GM21529 (cell line): Measurements from ENCODE around the gene ADAMTS18.
"Not testable (repeated sequence)": the region's sequence is repeated elsewhere in the genome, so short reads cannot be mapped to it uniquely, and the experiment has no call there.

ENCODE experiments used
- ATAC-seq: cut with Tn5 transposase; IDR thresholded peaks from one replicate; pipeline ENCODE4 v1.9.1; 2021; ENCODE audit not compliant: unreplicated experiment

ADAMTS18 gene, protein sequence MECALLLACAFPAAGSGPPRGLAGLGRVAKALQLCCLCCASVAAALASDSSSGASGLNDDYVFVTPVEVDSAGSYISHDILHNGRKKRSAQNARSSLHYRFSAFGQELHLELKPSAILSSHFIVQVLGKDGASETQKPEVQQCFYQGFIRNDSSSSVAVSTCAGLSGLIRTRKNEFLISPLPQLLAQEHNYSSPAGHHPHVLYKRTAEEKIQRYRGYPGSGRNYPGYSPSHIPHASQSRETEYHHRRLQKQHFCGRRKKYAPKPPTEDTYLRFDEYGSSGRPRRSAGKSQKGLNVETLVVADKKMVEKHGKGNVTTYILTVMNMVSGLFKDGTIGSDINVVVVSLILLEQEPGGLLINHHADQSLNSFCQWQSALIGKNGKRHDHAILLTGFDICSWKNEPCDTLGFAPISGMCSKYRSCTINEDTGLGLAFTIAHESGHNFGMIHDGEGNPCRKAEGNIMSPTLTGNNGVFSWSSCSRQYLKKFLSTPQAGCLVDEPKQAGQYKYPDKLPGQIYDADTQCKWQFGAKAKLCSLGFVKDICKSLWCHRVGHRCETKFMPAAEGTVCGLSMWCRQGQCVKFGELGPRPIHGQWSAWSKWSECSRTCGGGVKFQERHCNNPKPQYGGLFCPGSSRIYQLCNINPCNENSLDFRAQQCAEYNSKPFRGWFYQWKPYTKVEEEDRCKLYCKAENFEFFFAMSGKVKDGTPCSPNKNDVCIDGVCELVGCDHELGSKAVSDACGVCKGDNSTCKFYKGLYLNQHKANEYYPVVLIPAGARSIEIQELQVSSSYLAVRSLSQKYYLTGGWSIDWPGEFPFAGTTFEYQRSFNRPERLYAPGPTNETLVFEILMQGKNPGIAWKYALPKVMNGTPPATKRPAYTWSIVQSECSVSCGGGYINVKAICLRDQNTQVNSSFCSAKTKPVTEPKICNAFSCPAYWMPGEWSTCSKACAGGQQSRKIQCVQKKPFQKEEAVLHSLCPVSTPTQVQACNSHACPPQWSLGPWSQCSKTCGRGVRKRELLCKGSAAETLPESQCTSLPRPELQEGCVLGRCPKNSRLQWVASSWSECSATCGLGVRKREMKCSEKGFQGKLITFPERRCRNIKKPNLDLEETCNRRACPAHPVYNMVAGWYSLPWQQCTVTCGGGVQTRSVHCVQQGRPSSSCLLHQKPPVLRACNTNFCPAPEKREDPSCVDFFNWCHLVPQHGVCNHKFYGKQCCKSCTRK (N-terminal part only)

GRCh38 chr16:77434530-77435271 is at the start of gene ADAMTS18:
ADAMTS18 (minus strand) TSS chr16:77435034; CDS start chr16:77434695, 339 bp downstream.
- no peak for ATAC-seq

DNA sequence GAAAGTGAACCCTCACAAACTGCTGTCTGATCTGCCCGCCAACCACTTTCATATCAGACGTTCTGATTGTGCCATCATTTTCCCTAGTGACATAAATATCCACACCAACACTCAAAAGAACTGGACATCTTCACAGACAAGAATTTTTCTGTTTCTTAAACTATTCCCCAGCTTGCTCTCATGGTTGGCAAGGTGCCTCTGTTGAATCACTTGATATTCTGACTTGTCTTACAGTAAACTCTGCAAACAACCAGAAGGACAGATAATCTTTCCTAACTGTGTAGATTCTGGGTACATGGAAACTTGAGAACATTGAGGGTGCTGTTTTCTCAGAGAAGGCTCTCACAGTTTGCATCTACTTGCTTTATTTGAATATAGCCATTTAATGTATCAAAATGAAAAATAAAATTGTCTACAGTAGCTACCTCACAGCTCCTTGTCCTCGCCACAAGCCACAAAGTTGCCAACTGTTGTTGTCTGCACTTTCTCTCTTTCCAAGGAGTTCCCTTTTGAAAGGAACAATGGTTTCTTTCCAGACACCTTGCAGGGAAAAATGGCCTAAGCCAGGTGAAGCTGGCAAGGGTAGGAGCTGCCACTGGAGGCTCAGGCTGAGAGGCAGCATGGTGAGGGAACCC is 46.0 kb upstream of the ADAMTS18 start:
- ATAC-seq = no peak

DNA sequence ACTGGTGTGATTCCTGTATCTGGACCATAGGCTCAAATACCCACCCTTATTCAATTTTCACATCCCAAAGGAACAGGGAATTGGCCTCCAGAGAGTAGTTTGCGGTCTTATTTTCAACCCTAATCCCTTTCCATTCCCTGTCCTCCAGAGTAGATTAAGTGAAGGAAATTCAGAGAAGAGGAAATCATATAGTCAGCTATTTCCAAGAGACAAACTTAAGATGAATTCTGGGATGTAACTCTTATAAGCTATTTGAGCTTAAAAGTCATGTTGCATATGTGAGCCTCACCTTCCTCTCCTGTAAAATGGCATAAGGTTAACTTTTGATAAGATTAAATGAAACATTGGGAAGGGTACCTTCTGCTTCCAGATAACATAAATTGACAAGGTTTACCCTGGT is 37.4 kb upstream of the ADAMTS18 start:
- ATAC-seq = no peak

GRCh38 chr16:77470851-77471250 is 36.0 kb upstream of the ADAMTS18 start:
- no peak for ATAC-seq

DNA sequence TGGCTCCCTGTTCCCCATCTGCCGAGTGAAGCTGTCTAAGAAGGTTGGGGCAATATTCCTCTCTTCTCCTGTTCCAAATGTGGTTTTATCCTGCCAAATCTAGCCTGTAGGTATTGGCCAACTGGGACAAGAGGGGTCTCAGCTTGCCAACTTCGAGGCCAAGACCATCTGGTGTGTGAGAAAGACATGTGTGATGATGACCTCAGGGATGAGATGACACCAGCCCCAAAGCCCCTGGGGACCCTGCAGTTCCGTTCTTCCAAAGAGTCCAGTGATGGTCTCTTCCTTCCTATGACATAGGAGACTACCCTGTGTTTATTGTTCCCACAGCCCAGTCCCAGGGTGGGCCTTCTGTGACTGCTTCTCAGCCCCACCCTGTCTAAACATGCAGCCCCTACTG is 34.8 kb upstream of the ADAMTS18 start:
- no peak for ATAC-seq

- ATAC-seq = no peak
These were observed 34.0 kb upstream of the ADAMTS18 start for GRCh38 chr16:77468831-77469230.

- ATAC-seq = no peak
These were observed 33.0 kb upstream of the ADAMTS18 start for GRCh38 chr16:77467821-77468335.

DNA sequence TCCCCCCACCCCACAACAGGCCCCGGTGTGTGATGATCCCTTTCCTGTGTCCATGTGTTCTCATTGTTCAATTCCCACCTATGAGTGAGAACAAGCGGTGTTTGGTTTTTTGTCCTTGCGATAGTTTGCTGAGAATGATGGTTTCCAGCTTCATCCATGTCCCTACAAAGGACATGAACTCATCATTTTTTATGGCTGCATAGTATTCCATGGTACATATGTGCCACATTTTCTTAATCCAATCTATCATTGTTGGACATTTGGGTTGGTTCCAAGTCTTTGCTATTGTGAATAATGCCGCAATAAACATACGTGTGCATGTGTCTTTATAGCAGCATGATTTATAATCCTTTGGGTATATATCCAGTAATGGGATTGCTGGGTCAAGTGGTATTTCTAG is 28.8 kb upstream of the ADAMTS18 start:
- not testable (repeated sequence) for ATAC-seq

DNA sequence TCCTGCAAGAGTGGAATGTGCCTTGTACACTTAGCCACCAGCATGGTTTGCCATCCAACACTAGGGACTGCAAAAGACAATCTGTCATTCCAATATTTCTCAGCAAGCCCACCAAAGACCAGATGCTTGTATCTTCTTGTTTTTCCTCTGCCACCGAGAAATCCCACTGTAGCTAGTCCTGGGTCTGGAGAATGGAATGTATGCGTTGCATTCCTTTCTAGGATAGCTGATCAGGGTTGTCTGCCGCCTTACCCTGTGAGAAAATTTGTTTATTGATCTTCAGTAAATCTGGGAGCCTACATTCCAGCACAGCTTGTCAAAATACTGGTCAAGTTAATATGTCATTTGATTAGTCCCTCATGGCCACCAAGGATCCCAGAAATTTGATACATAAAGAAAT is 28.1 kb upstream of the ADAMTS18 start:
- no peak for ATAC-seq

DNA sequence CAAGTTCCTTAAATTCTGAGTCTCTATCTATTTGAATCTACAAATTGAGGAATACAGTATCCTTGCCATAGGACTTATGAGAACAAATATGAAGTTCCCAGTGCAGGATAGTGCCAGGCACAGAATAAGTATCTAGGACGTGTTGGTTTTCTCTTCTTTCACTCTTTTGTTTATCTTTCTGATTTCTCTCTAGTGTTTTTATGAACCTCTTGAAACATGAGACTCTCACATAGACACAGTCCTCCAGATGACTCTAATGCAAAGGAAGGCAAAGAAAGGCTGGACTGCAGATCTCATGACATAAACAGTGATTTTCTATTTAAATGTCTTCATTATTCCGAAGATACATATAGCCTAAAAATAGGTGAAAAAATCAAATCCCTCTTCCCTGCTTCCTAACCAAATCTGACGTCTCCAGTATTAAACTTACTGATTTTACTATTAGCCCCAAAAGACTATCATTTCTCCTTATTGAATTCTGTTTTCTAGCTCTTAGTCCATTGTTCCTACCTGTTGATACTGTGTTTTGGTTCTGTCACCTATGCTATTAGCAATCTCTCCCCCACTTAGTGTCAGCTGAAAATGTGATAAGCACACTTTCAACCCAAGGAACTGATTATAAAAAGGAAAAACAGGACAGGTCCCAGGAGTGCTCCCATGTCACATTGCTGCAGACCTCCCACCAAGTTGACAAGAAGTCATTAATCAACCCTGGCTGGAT is 24.9 kb upstream of the ADAMTS18 start:
- ATAC-seq = no peak

GRCh38 chr16:77457046-77457445 is 22.2 kb upstream of the ADAMTS18 start:
- ATAC-seq = no peak

DNA sequence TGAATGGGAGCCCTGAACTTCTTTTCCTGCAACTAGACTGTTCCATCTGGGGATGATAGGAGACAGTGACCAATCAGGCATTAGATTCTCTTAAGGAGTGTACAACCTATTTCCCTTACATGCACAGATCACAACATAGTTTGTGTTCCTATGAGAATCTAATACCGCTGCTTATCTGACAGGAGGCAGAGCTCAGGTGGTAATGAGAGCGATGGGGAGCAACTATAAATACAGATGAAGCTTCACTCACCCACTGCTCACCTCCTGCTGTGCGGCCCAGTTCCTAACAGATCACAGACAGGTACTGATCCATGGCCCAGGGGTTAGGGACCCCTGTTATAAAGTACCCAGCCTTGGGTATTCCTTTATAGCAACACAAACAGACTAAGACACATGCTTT is 17.4 kb upstream of the ADAMTS18 start:
- ATAC-seq = no peak

- ATAC-seq = no peak
These were observed 16.1 kb upstream of the ADAMTS18 start for GRCh38 chr16:77450790-77451487.

DNA sequence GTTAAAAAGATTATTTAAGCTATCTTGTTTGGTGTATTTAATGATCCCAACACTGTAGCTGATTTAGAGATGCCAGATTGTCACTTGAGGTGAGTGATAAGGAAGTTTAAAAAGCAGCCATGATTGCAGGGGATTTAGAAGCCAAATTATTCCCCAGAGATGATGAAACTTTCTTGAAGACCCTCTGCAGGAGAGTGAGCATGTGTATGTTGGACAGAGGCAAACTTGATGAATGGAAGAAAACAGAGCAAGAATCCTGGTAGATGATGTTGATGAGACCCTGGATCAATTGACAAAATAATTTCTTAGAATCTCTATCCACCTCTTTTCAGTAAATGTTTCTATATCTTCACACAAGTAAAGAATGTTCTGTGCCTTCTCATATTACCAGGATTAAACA is 14.4 kb upstream of the ADAMTS18 start:
- ATAC-seq = no peak

- ATAC-seq = no peak
These were observed 10.5 kb upstream of the ADAMTS18 start for GRCh38 chr16:77445324-77445723.

DNA sequence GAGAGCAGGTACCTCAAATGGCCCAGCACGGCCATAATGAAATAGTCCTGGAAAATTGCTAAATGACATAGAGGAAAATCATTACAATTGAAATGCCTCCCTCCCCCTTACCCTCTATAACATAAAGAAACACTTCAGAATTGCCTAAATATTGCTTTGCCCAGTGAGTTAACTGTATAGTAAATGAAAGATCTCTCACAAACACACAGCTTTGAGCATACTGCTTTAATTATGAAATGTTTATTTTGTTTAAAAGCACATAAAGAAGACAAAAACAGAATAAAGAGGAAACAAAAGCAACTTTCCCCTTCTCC is 9.3 kb upstream of the ADAMTS18 start:
- ATAC-seq = no peak

DNA sequence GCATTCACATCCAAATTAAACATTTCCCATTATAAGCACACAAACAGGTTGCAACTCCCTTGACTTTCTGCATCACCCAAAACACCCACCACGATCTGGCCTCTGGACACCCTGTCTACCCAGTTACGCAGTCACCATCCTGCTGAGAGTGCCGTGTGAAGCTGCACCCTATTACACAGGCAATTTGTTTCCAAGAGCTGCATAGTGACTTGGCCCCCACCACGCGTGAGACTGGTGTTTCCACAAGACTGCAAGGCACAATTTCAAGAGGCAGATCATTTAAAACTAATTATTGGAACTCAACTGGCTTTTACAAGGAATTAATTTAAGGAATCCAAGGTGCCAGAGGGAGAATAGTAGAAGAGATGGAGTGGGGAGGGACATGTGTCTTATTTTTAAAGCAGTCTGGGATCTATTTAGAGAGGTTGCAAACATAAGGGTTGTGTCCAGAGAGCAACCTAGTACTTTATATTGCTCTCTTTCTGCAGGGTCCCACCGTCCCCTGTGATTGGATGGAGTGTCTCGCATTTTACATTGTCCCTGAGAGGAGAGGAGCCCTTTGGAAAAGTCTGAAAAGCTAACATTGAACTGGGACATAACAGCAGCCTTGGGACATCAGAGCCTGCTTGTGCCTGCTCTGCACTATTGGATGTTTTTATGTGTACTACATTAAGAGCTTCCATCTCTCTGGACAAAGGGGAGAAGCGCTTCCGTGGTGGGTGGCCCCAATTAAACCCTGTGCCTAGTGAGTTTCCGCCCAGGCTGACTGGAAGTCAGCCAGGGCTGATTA is 8.7 kb upstream of the ADAMTS18 start:
- no peak for ATAC-seq

GRCh38 chr16:77442078-77442477 is 7.2 kb upstream of the ADAMTS18 start:
- ATAC-seq = no peak
